Body of pancreas (tissue), 4 donors: Measurements from ENCODE around the gene KCTD20. TPM values are rescaled to one million over a fixed set of nuclear protein-coding genes. Genes with fewer than 3 reads are reported as not detected.

Experiments
- ATAC-seq: fragments of 150-250 bp; one replicate; pipeline ENCODE4 v1.9.1; 2016
- DNase-seq, 4 donors: peaks; one replicate each; pipeline ENCODE4 v3.0.0-alpha.2; 2019
- H3K27ac ChIP-seq, 4 donors: fragments of 200-600 bp; sonication (generic); 1 replicate in 3 of 4; 2 replicates in 1 of 4; pipeline versions ENCODE4 v1.5.1 to v1.6.1; 2016 to 2019; ENCODE audit warnings: mild to moderate bottlenecking in 1 of 4, mixed read lengths in 1 of 4, moderate library complexity in 1 of 4
- H3K27me3 ChIP-seq, 2 donors: fragments of 200-600 bp; sonication (generic); one replicate each; pipeline ENCODE4 v1.6.0; 2016; ENCODE audit warnings: mild to moderate bottlenecking in 1 of 2
- H3K36me3 ChIP-seq, 2 donors: fragments of 200-600 bp; sonication (generic); replicated peaks in 1 of 2; 2 replicates each; pipeline ENCODE4 v1.5.1; 2016; ENCODE audit warnings: low read depth in 2 of 2; ENCODE audit not compliant: insufficient read depth in 1 of 2
- H3K4me1 ChIP-seq: fragments of 200-600 bp; sonication (generic); one replicate; pipeline ENCODE4 v1.6.0; 2016
- H3K4me3 ChIP-seq, 2 donors: fragments of 200-600 bp; sonication (generic); 1 replicate in 1 of 2; 2 replicates in 1 of 2; pipeline ENCODE4 v1.5.1; 2016 to 2019
- H3K9me3 ChIP-seq, 3 donors: fragments of 200-600 bp; sonication (generic); 1 replicate in 2 of 3; 2 replicates in 1 of 3; pipeline ENCODE4 v1.5.1; 2016
- CTCF ChIP-seq, 7 experiments: fragments of 450-650 bp in 4 of 7; fragments of 200-600 bp in 3 of 7; sonication (generic) in 3 of 7; IDR thresholded peaks; one replicate each; pipeline ENCODE4 v1.5.1; 2016 to 2019; ENCODE audit warnings: antibody characterized with exemption in 7 of 7
- POLR2A ChIP-seq, 3 donors: fragments of 450-650 bp; IDR thresholded peaks; one replicate each; pipeline ENCODE4 v1.6.1; 2016; ENCODE audit warnings: antibody characterized with exemption in 3 of 3, mild to moderate bottlenecking in 2 of 3
- WGBS, 2 donors: methylation state at CpG; one replicate each; pipeline ENCODE4 v1.1.5; 2017; 5-methylcytosine and 5-hydroxymethylcytosine counted together
- intact Hi-C: fragments of 100-400 bp; cut with DNase I; formaldehyde crosslinking; loops from one replicate; pipeline ENCODE4 v1.15.1; 2023
- total RNA-seq, 2 donors: library from RNA; depleted of rRNA; stranded (reverse); fragments of >200 nt; gene quantifications; one replicate each; pipeline ENCODE4 v1.1.0, GENCODE V29; 2016

KCTD20 gene
- total RNA-seq, 2 donors from 2014 or later = 15.5 to 16.6 TPM

- no peaks in the 10 kb centered on the region for H3K36me3 ChIP-seq
- peak overlapping the region; percentile 48 to 87 (median 82) for H3K27ac ChIP-seq
- DNase-seq (no peak), ATAC-seq (no peak)
- WGBS, 2 donors = 6 to 10% methylated on average over 4 of the region's 4 CpGs
- no peaks in the 10 kb centered on the region for H3K27me3 ChIP-seq
- TF ChIP-seq CTCF (IDR thresholded peaks at IDR 0.05) (no peak), POLR2A (IDR thresholded peaks at IDR 0.05) (no peak)
- H3K4me3 ChIP-seq = no peak overlapping the region
- H3K9me3 ChIP-seq = no peaks in the 10 kb centered on the region
- intact Hi-C loops = no loop called here
- H3K4me1 ChIP-seq = peaks cover 7% of the 10 kb centered on the region
Observed at GRCh38 chr6:36422714-36423100, 20.1 kb upstream of the KCTD20 start.

- Histone ChIP-seq H3K36me3 (no peaks in the 10 kb centered on the region), H3K27ac (peak overlapping the region; percentile 48 to 87 (median 82)), H3K4me3 (peak overlapping the region; percentile 22 to 24), H3K27me3 (no peaks in the 10 kb centered on the region), H3K4me1 (peaks cover 7% of the 10 kb centered on the region), H3K9me3 (no peaks in the 10 kb centered on the region)
- peak; percentile 43 to 86 (median 85) for TF ChIP-seq POLR2A (IDR thresholded peaks at IDR 0.05)
- TF ChIP-seq CTCF (IDR thresholded peaks at IDR 0.05) = peak; percentile 37 to 88 (median 83)
- WGBS, 2 donors = 0 to 1% methylated on average over 50 to 51 of the region's 51 CpGs
- ATAC-seq (peak; percentile 100), DNase-seq (peak; percentile 98 to 100 (median 98))
- intact Hi-C loops = no loop called here
Observed at GRCh38 chr6:36423101-36423824, 19.5 kb upstream of the KCTD20 start.

GRCh38 chr6:36426622-36427021 lies 16.2 kb upstream of the KCTD20 start:
- Histone ChIP-seq H3K4me3 (no peak overlapping the region), H3K27me3 (no peaks in the 10 kb centered on the region), H3K4me1 (peaks cover 7% of the 10 kb centered on the region), H3K27ac (no peak overlapping the region), H3K36me3 (no peaks in the 10 kb centered on the region), H3K9me3 (no peaks in the 10 kb centered on the region)
- intact Hi-C loops = no loop called here
- no peak for DNase-seq
- no peak for ATAC-seq
- 81 to 92% methylated on average over 3 of the region's 3 CpGs for WGBS, 2 donors
- TF ChIP-seq CTCF (IDR thresholded peaks at IDR 0.05) = no peak
- no peak for TF ChIP-seq POLR2A (IDR thresholded peaks at IDR 0.05)

GRCh38 chr6:36428911-36429310 lies 13.9 kb upstream of the KCTD20 start:
- ATAC-seq = no peak
- Histone ChIP-seq H3K27me3 (no peaks in the 10 kb centered on the region), H3K27ac (no peak overlapping the region), H3K4me1 (no peaks in the 10 kb centered on the region), H3K36me3 (no peaks in the 10 kb centered on the region), H3K4me3 (no peak overlapping the region), H3K9me3 (no peaks in the 10 kb centered on the region)
- TF ChIP-seq CTCF (IDR thresholded peaks at IDR 0.05) (peak in 3 of 7 experiments; percentile 30 to 48 (median 47)), POLR2A (IDR thresholded peaks at IDR 0.05) (no peak)
- WGBS, 2 donors = 71 to 97% methylated on average over 4 of the region's 4 CpGs
- intact Hi-C loops = no loop called here
- no peak for DNase-seq

GRCh38 chr6:36430351-36430750 lies 12.4 kb upstream of the KCTD20 start:
- Histone ChIP-seq H3K4me3 (no peak overlapping the region), H3K4me1 (no peaks in the 10 kb centered on the region), H3K9me3 (no peaks in the 10 kb centered on the region), H3K36me3 (no peaks in the 10 kb centered on the region), H3K27ac (no peak overlapping the region), H3K27me3 (no peaks in the 10 kb centered on the region)
- intact Hi-C loops = no loop called here
- TF ChIP-seq POLR2A (IDR thresholded peaks at IDR 0.05) (no peak), CTCF (IDR thresholded peaks at IDR 0.05) (no peak)
- 70 to 85% methylated on average over 2 of the region's 2 CpGs for WGBS, 2 donors
- ATAC-seq (no peak), DNase-seq (no peak)
